HEK293T (cell line): Measurements from ENCODE around the gene PTPRQ.

Source experiments
- CTCF ChIA-PET: fragments of 350-600 bp; formaldehyde crosslinking; extraction: SDS; loops from one replicate; lab custom pipeline; 2021; ENCODE audit warnings: antibody characterized with exemption, inconsistent platforms; lab: Yijun Ruan, JAX
- POLR2A ChIA-PET: fragments of 350-600 bp; formaldehyde crosslinking; extraction: SDS; loops from one replicate; lab custom pipeline; 2020; ENCODE audit warnings: antibody characterized with exemption, inconsistent platforms; lab: Yijun Ruan, JAX
- DNase-seq: peaks from one replicate; pipeline ENCODE4 v3.0.0; 2012; ENCODE audit warnings: mixed read lengths; ENCODE audit errors: extremely low spot score
- ARNT ChIP-seq: fragments of 450-650 bp; IDR thresholded peaks from 2 replicates; pipeline ENCODE4 v1.6.1; 2017; ENCODE audit warnings: mild to moderate bottlenecking
- BHLHE40 ChIP-seq: fragments of 450-650 bp; IDR thresholded peaks from 2 replicates; pipeline ENCODE4 v1.6.1; 2016; ENCODE audit warnings: mild to moderate bottlenecking, moderate library complexity, borderline replicate concordance
- CTBP1 ChIP-seq: fragments of 450-650 bp; IDR thresholded peaks from 2 replicates; pipeline ENCODE4 v1.6.1; 2016; ENCODE audit warnings: borderline replicate concordance
- ELF4 ChIP-seq: fragments of 450-650 bp; IDR thresholded peaks from 2 replicates; pipeline ENCODE4 v1.6.1; 2017; ENCODE audit warnings: antibody characterized with exemption
- FOXA1 ChIP-seq: fragments of 450-650 bp; IDR thresholded peaks from 2 replicates; pipeline ENCODE4 v1.6.1; 2016; ENCODE audit warnings: mild to moderate bottlenecking
- FOXK2 ChIP-seq: fragments of 450-650 bp; IDR thresholded peaks from 2 replicates; pipeline ENCODE4 v1.6.1; 2016; ENCODE audit warnings: mild to moderate bottlenecking
- FOXM1 ChIP-seq: fragments of 450-650 bp; IDR thresholded peaks from 2 replicates; pipeline ENCODE4 v1.6.1; 2017; ENCODE audit warnings: mild to moderate bottlenecking, borderline replicate concordance
- HDGF ChIP-seq: fragments of 450-650 bp; IDR thresholded peaks from 2 replicates; pipeline ENCODE4 v1.6.1; 2017; ENCODE audit warnings: antibody characterized with exemption, borderline replicate concordance
- L3MBTL2 ChIP-seq: fragments of 450-650 bp; conservative IDR thresholded peaks from 2 replicates; pipeline ENCODE4 v1.6.1; 2016; ENCODE audit warnings: mild to moderate bottlenecking
- LEF1 ChIP-seq: fragments of 450-650 bp; IDR thresholded peaks from 2 replicates; pipeline ENCODE4 v1.6.1; 2017; ENCODE audit warnings: mild to moderate bottlenecking, borderline replicate concordance
- NFRKB ChIP-seq: fragments of 450-650 bp; IDR thresholded peaks from 2 replicates; pipeline ENCODE4 v1.6.1; 2016; ENCODE audit warnings: mild to moderate bottlenecking, moderate library complexity
- SP1 ChIP-seq: fragments of 450-650 bp; IDR thresholded peaks from 2 replicates; pipeline ENCODE4 v1.6.1; 2017
- SUZ12 ChIP-seq: fragments of 450-650 bp; IDR thresholded peaks from 2 replicates; pipeline ENCODE4 v1.6.1; 2016; ENCODE audit warnings: mild to moderate bottlenecking
- TARDBP ChIP-seq: fragments of 450-650 bp; IDR thresholded peaks from 2 replicates; pipeline ENCODE4 v1.6.1; 2016
- ZNF384 ChIP-seq: fragments of 450-650 bp; IDR thresholded peaks from 2 replicates; pipeline ENCODE4 v1.6.1; 2016
- TF ChIP-seq, protein P1 (sequence below): fragments of 450-650 bp; IDR thresholded peaks from 2 replicates; pipeline ENCODE4 v1.6.1; 2016

Gene PTPRQ

DNA sequence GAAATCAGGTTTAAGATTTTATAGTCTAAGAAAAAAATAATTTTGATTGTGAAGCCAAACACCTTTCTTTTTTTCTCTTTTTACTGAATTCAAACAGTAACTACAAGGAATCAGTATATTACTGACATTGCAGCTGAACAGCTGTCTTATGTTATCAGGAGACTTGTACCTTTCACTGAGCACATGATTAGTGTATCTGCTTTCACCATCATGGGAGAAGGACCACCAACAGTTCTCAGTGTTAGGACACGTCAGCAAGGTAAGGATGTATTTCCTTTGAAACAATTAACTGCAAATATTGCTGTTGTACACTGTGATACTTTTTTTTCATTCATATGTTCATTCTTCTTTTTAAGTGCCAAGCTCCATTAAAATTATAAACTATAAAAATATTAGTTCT, 50.8 kb downstream of the PTPRQ start:
- ChIA-PET POLR2A (no interaction called here), CTCF (no interaction called here)
- DNase-seq = no peak
- TF ChIP-seq, protein P1, sequence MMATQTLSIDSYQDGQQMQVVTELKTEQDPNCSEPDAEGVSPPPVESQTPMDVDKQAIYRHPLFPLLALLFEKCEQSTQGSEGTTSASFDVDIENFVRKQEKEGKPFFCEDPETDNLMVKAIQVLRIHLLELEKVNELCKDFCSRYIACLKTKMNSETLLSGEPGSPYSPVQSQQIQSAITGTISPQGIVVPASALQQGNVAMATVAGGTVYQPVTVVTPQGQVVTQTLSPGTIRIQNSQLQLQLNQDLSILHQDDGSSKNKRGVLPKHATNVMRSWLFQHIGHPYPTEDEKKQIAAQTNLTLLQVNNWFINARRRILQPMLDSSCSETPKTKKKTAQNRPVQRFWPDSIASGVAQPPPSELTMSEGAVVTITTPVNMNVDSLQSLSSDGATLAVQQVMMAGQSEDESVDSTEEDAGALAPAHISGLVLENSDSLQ = no peak

DNA sequence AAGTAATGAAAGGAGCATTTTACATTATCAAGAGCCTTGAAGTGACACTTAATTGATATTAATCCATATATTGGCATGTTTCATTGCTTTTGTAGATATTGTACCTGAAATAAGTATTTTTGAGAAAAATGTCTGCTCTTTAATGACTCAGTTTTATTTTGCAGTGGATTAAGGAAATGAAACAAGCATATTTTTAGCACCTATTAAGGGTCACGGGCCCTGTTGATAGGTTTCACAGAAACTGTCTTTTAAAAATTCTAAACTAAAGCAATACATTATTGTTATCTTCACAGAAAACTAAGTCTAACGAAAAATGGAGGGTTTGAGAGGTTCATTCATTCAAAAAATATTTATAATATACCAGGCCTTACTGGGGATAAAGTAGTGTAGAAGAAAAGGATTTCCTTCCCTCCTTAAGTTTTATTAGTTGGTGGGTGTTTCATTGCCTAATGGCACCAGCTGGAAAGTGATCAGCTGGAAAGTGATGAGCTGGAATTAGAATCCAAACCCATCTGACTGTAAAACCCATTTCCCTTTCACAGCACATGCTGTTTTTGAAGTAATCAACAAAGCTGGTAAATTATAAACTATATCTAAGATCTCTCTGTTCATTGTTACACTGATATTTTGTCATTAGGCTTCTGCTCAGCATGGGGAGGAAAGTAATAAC, 54.2 kb downstream of the PTPRQ start:
- POLR2A ChIA-PET = no interaction called here
- TF ChIP-seq TARDBP (no peak), ARNT (no peak), FOXM1 (no peak), FOXA1 (no peak)
- TF ChIP-seq, protein P1 = no peak
- DNase-seq = no peak
- CTCF ChIA-PET = no interaction called here

DNA sequence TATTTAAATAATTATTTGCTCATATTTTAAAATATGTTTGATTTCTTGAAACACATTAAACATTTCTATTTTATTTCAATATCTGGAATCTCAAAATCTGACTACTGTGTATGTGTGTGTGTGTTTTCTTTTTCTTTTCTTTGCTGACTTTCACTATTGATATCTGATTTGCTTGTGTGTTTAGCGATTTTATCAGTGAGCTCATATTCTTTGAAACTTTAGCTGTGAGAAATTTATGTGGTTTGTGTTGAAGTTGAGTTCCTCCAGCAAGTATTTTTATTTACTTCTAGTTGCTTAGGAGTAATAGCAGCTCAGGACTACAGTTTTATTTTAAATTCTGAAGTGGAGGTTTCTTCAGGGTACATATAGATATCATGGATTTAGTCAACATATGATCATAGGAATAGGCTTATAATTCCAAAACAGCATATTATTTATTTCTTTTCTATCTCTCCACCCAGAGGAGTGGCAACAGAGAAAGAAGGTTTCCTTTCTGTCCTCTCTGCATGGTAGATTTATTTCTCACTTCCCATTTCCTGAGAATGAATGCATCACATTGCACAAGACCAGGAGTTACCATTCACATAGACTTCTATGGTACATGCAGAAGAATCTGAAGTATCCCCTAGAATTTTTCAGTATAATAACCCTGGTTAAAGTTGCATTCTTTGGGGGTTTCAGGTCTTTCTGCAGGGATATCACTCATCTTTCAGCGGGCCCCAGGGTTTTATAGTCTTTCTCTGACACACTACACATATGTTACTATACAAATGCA, 60.5 kb downstream of the PTPRQ start:
- DNase-seq = no peak
- no peak for TF ChIP-seq ELF4
- TF ChIP-seq BHLHE40 = no peak
- TF ChIP-seq TARDBP = no peak
- TF ChIP-seq HDGF = no peak
- no peak for TF ChIP-seq SUZ12
- TF ChIP-seq LEF1 = no peak
- TF ChIP-seq L3MBTL2 = no peak
- TF ChIP-seq FOXK2 = no peak
- no peak for TF ChIP-seq FOXM1
- TF ChIP-seq ARNT = no peak
- TF ChIP-seq FOXA1 = no peak
- POLR2A ChIA-PET = no interaction called here
- CTCF ChIA-PET = no interaction called here

DNA sequence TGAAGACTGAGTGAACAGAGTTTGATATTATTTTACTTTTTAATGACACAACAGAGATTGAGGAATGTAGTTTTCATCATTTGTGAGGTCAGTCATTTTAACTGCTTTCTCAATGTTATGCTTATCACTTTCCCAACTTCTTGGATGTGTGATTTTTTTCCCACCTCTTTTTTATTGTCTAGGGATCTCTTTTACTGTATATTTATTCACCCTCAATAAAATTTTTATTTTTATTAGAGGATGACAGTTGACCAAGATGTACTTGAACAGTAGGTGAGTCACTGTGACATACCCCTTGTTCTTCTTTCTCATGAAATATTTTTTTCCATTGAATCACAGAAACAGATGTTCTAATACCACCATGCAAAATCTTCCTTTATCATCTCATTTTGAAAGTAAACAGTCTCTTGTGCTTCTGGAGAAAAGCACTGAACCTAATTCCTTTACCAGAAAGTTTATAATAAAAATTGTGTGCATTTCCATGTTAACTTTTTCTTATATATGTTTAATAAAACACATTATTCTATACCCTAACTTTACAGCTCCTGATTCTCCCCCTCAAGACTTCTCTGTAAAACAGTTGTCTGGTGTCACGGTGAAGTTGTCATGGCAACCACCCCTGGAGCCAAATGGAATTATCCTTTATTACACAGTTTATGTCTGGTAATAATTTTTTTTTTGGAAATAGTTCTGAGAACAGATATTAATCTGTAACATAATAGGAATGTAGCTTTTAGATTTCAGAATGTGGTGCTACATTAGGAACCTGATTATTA, 65.9 kb downstream of the PTPRQ start:
- ChIA-PET CTCF (interaction anchor here (0.7 to 0.8 kb wide), 2 partner anchors 8 to 166 kb away, joined by 3 to 8 read pairs; no protein-coding TSS in a partner anchor), POLR2A (no interaction called here)
- no peak for TF ChIP-seq NFRKB
- TF ChIP-seq FOXK2 = no peak
- TF ChIP-seq LEF1 = no peak
- no peak for TF ChIP-seq FOXM1
- TF ChIP-seq TARDBP = no peak
- TF ChIP-seq ZNF384 = no peak
- TF ChIP-seq SUZ12 = no peak
- TF ChIP-seq L3MBTL2 = no peak
- DNase-seq = no peak

DNA sequence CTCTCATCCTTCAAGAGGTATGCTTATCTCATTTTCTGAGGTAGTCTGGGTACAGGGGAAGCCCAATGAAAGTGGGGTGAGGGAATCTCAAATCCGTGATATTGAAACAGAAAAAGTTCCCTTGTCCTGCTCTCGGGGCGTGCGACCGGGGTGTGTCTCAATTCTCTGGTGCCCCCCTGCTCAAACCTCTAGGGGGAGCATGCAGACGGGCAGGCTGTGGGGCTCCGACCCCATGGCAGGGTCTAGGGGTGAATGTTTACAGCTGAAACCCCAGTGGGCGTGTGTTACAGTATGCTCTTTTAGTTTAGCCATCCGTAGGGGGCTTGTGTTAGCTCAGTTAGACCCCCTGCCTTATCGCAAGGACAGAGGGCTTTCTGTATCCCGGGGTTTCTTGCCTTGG, 68.7 kb downstream of the PTPRQ start:
- DNase-seq = no peak
- TF ChIP-seq FOXA1 (no peak), SUZ12 (no peak), FOXK2 (no peak), ARNT (no peak), LEF1 (no peak), NFRKB (no peak), CTBP1 (no peak), SP1 (no peak), ZNF384 (no peak), FOXM1 (no peak), L3MBTL2 (no peak), HDGF (no peak), BHLHE40 (no peak)
- TF ChIP-seq, protein P1 = no peak
- CTCF ChIA-PET = no interaction called here
- POLR2A ChIA-PET = no interaction called here

DNA sequence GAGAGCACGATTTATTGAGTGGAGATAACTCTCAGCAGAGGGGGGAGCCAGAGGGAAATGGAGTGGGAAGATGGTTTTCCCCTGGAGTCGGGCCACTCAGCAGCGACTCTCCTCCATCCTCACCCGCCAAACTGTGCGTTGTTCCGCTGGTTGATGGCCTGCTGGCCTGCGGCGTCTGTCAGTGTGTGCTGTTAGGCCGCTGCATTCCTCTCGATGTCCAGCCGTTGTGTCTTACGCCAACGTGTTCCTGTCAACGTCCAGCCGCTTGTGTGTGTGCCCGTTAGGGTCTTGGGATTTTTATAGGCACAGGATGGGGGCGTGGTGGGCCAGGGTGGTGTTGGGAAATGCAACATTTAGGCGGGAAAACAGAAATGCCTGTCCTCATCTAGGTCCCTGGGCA, 69.2 kb downstream of the PTPRQ start:
- no peak for DNase-seq
- POLR2A ChIA-PET = no interaction called here
- no peak for TF ChIP-seq TARDBP
- no peak for TF ChIP-seq ELF4
- TF ChIP-seq CTBP1 = no peak
- TF ChIP-seq LEF1 = no peak
- TF ChIP-seq BHLHE40 = no peak
- TF ChIP-seq FOXM1 = no peak
- TF ChIP-seq HDGF = no peak
- TF ChIP-seq FOXK2 = no peak
- no peak for TF ChIP-seq L3MBTL2
- TF ChIP-seq, protein P1 = no peak
- TF ChIP-seq SUZ12 = no peak
- TF ChIP-seq ARNT = no peak
- CTCF ChIA-PET = no interaction called here
